Measurements from ENCODE around the gene PRR13. TPM values are rescaled to one million over a fixed set of nuclear protein-coding genes. Genes with fewer than 3 reads are reported as not detected.
"Not testable (repeated sequence)": the region's sequence is repeated elsewhere in the genome, so short reads cannot be mapped to it uniquely, and the experiment has no call there.

Gene PRR13, protein sequence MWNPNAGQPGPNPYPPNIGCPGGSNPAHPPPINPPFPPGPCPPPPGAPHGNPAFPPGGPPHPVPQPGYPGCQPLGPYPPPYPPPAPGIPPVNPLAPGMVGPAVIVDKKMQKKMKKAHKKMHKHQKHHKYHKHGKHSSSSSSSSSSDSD
- total RNA-seq = 45.8 and 48.3 TPM in 2 replicates
- 136 TPM for polyA plus RNA-seq (2012)

DNA sequence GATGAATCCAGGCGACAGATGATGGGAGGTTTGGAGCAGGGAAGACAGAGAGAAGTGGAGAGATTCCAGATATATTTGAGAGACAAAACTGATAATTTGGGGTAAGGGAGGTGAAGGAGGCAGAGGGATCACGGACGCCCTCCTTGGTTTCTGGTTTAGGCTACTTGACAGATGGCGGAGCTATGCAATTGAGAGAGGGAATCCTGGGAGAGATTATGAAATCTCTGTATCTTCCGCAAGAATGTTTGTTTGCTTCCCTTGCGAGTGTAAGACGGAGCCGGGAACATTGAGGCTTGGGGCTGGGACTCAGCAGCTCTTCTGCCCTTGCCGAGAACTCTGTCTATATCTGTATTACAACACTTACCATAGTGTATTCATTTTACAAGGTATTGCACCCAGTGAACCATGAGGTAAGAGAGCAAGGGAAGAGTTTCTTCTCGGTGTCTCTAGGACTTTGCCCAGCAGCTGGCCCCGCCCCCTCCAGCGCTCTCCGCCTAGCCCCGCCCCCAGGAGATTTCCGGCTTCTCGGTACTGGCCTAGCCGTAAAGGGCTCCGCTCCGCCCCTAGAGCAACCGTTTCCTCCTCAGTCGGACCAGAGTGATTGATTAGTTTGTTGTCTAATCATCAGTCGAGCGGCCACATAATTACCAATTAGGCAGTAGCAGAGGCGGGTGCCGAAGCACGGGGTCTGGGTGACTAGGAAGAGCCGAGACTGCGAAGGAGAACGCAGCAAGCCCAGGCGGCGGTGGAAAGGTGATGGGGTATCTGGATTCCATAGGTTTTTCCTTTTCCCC is at the start of gene PRR13:
Gene PRR13 (plus strand): TSS at position 695 of the 794 bp plus-strand sequence. CDS start 981 bp downstream, outside the sequence.
- DNase-seq (ENCODE audit: low read depth) = peak; percentile 99

DNA sequence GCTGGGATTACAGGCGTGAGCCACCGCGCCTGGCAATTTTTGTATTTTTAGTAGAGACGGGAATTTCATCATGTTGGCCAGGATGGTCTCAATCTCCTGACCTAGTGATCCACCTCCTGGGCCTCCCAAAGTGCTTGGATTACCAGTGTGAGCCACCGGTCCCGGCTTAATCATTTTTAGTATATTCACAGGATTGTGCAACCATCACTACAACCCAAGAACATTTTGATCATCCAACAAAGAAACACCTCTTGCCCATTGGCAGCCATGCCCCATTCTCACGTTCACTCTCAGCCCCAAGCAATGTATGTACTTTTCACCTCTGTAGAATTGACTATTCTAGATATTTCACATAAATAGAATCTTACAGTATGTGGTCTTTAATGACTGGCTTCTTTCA is 41.6 kb upstream of the PRR13 start:
- DNase-seq (ENCODE audit: low read depth) = no peak

DNA sequence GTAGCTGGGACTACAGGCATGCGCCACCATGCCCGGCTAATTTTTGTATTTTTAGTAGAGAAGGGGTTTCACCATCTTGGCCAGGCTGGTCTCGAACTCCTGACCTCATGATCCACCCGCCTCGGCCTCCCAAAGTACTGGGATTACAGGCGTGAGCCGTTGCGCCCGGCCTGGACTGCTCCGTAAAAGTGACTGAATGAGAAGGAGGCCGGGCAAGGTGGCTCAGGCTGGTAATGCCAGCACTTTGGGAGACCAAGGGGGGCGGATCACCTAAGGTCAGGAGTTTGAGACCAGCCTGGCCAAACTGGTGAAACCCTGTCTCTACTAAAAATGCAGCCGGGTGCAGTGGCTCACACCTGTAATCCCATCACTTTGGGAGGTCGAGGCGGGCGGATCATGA is 39.2 kb upstream of the PRR13 start:
- not testable (repeated sequence) for DNase-seq (ENCODE audit: low read depth)

DNA sequence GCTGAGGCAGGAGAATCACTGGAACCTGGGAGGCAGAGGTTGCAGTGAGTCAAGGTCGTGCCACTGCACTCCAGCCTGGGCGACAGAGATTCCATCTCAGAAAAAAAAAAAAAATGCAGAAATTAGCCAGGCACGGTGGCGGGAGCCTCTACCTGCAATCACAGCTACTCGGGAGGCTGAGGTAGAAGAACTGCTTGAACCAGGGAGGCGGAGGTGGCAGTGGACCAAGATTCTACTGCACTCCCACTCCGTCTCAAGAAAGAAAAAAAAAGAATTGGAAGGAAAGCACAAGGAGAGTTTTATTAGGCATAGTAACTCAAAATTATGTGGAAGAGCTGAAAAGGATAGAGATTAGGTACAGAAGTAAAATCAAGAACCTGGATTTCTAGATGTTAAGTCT is 38.7 kb upstream of the PRR13 start:
- no peak for DNase-seq (ENCODE audit: low read depth)

- no peak for DNase-seq (ENCODE audit: low read depth)
Measured at GRCh38 chr12:53410951-53411350, 30.6 kb upstream of the PRR13 start.

DNA sequence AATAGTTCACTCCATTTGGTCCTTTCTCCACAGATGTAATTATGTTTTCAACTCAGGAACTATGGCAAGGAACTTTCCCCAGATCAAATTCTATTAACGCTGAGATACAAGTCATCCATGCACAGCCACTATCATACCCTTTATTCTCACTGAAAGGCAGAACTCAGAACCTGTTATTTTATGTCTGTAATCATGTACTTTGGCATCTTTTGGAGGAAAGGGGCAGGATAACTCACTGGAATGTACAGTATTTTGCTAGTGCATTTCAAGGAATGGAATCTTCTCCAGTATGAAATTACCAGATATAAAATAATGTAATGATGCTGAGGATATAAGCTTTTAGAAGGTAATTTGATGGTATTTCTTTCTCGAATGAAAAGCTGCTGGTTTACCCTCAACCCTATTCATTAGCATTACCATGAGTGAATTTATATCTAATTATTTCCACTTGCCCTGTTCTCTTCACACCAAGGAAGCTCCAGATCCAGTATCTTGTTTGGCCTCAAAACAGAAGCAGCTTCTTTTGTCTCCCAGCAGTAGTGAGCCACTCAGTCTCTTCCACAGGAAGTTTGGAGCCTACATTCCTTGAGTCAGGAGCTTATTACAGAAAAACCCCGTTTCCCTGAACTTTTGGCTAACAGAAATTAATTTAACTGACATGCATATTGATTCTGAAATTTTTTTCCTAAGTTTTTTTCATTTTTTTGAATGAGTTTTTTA is 27.9 kb upstream of the PRR13 start:
- no peak for DNase-seq (ENCODE audit: low read depth)

GRCh38 chr12:53414756-53415417 is 26.6 kb upstream of the PRR13 start:
- DNase-seq (ENCODE audit: low read depth) = no peak

GRCh38 chr12:53415752-53416389 is 25.7 kb upstream of the PRR13 start:
- not testable (repeated sequence) for DNase-seq (ENCODE audit: low read depth)

DNA sequence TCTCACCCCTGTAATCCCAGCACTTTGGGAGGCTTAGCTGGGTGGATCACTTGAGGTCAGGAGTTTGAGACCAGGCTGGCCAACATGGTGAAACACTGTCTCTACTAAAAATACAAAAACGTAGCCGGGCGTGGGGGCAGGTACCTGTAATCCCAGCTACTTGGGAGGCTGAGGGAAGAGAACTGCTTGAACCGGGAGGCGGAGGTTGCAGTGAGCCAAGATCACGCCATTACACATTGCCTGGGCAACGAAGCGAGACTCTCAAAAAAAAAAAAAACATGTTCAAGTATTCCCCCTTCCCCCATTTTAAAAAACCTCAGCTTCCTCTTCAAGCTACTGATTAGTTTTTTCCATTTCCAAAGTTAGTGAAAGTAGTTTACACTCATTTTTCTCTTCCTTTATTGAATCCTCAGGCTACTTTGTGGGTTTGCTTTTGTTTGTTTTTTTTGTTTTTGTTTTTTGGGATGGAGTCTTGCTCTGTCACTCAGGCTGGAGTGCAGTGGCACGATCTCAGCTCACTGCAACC is 24.2 kb upstream of the PRR13 start:
- not testable (repeated sequence) for DNase-seq (ENCODE audit: low read depth)

GRCh38 chr12:53418221-53418620 is 23.3 kb upstream of the PRR13 start:
- no peak for DNase-seq (ENCODE audit: low read depth)

DNA sequence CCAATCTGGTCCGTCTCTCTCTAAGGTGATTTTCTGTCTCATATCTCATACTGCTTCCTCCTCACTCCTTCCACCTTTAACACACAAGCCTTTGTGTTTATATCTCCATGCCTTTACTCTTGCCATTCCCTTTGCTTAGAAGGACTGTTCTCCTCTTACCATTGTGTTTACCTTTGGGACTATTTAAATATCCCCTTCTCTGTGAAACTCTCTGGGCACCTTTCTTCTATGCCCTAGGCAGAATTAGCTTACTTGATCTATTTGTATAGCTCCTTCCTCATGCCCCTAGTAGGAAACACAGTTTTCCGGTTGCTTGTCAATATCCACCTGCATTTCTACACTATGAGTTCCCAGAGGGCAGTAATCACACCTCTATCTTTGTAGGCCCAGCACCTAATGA is 21.8 kb upstream of the PRR13 start:
- no peak for DNase-seq (ENCODE audit: low read depth)

DNA sequence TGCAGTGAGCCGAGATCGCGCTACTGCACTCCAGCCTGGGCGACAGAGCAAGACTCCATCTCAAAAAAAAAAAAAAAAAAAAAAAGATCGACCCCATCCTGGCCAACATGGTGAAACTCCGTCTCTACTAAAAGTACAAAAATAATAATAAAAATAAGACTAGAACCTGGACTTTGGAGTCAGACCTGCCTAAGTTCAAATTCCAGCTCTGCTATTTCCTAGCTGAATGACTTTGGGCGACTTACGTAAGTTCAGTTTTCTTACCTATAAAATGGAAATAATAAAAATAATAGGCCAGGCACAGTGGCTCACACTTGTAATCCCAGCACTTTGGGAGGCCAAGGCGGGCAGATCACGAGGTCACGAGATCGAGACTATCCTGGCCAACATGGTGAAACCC is 19.3 kb upstream of the PRR13 start:
- DNase-seq (ENCODE audit: low read depth) = not testable (repeated sequence)

DNA sequence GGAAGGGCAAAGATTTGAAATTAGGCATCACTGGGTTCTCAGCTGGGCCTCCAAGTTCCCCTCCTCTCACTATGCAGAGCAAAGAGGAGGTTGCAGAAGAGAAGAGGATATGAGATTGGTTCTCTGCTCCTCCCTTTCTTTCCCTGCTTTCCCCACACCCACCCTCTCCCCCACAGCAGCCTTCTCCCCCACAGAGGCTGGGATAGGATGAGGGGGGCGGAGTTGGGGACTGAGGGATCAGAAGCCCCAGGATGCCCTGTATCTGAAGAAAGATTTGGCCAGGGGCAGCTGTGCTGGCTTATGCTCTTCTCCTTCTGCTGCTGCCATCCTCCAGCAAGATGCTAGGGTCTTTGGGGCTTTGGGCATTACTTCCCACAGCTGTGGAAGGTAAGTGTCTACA is 17.9 kb upstream of the PRR13 start, which contains the start of gene AMHR2:
Gene AMHR2 (plus strand): TSS at position 259 of the 400 bp plus-strand sequence. CDS start 80 bp downstream, at position 339.
- no peak for DNase-seq (ENCODE audit: low read depth)

DNA sequence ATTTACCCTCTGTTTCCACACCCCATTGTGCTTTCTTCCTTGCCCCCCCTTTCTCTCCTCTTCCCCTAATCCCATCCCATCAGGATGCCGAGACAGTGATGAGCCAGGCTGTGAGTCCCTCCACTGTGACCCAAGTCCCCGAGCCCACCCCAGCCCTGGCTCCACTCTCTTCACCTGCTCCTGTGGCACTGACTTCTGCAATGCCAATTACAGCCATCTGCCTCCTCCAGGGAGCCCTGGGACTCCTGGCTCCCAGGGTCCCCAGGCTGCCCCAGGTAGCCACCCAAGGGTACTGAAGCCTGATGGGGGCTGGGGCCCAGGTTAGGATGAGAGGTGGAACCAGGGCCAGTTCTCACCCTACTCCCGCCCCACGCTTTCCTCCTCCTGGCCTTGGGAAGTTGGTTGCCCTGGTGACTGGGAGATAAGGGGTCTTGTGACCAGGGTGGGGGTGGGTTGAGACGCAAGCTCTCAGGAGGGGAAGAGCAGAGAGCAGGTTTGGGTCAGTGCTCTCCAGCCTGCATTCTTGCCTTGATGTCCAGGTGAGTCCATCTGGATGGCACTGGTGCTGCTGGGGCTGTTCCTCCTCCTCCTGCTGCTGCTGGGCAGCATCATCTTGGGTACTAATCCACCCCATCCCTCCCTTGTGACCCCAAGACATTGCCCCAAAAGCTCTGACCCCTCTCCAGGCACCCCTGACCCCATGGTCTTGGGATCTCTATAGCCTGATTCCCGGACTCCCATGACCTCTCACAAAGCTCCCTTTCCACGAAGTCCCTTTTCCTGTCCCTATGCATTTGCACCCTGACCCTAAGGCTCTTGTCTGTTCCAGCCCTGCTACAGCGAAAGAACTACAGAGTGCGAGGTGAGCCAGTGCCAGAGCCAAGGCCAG is 16.7 kb upstream of the PRR13 start:
- DNase-seq (ENCODE audit: low read depth) = no peak

DNA sequence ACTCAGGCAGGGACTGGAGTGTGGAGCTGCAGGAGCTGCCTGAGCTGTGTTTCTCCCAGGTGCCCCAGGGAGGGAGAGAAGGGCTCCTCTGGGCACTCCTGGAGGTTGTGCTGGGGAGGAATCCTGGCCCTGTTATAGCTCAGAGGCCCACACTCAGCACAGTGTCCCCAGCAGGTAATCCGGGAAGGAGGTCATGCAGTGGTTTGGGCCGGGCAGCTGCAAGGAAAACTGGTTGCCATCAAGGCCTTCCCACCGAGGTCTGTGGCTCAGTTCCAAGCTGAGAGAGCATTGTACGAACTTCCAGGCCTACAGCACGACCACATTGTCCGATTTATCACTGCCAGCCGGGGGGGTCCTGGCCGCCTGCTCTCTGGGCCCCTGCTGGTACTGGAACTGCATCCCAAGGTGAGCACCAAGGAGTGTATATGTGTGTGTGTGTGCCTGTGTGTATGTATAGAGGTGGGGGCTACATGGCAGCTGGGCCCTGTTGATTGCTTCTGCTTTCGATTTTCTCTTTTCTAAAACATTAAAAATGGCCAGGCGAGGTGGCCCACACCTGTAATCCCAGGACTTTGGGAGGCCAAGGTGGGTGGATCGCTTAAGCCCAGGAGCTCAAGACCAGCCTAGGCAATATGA is 15.9 kb upstream of the PRR13 start:
- DNase-seq (ENCODE audit: low read depth) = peak; percentile 52

GRCh38 chr12:53427905-53428594 is 13.5 kb upstream of the PRR13 start:
- DNase-seq (ENCODE audit: low read depth) = peak; percentile 29

DNA sequence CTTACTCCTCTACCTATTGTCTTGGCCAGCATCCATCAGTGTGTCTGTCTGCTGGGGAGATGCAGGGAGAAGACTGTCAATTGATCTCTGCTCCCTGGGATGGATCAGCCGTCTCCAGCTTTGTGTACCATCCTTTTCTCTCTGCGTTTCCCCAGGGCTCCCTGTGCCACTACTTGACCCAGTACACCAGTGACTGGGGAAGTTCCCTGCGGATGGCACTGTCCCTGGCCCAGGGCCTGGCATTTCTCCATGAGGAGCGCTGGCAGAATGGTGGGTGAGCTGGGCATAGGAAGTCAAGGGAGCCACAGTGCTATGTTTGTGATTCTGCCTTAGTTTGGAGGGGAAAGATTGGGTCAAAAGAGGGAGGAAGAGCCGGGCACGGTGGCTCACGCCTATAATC is 12.8 kb upstream of the PRR13 start:
- DNase-seq (ENCODE audit: low read depth) = no peak

DNA sequence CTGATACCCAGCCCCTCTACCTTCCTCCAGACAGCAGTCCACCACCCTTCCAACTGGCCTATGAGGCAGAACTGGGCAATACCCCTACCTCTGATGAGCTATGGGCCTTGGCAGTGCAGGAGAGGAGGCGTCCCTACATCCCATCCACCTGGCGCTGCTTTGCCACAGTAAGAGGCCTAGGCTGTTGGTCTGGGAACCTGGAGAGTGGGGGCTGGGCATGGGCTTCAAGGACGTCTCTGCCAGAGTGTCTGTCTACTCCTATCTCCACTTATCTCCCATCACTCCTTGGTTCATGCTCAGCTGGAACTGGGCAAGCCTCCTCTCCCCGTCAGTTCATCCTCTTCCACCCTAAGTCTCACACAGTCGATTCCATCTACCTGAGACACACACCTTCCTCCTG is 11.4 kb upstream of the PRR13 start:
- no peak for DNase-seq (ENCODE audit: low read depth)

DNA sequence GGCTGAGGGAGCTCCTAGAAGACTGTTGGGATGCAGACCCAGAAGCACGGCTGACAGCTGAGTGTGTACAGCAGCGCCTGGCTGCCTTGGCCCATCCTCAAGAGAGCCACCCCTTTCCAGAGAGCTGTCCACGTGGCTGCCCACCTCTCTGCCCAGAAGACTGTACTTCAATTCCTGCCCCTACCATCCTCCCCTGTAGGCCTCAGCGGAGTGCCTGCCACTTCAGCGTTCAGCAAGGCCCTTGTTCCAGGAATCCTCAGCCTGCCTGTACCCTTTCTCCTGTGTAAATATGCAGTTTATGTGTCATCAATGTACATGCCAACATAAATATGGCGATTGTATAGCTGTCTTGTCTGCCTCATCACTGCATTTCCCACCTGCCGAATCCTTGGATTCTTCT is 10.3 kb upstream of the PRR13 start:
- no peak for DNase-seq (ENCODE audit: low read depth)

All from myocyte (in vitro differentiated cells).